ENCODE measurements around the gene TNFRSF25.

The TNFRSF25 gene

GRCh38 chr1:6498576-6499111, 32.7 kb upstream of the TNFRSF25 start:
- TF ChIP-seq, protein P1, sequence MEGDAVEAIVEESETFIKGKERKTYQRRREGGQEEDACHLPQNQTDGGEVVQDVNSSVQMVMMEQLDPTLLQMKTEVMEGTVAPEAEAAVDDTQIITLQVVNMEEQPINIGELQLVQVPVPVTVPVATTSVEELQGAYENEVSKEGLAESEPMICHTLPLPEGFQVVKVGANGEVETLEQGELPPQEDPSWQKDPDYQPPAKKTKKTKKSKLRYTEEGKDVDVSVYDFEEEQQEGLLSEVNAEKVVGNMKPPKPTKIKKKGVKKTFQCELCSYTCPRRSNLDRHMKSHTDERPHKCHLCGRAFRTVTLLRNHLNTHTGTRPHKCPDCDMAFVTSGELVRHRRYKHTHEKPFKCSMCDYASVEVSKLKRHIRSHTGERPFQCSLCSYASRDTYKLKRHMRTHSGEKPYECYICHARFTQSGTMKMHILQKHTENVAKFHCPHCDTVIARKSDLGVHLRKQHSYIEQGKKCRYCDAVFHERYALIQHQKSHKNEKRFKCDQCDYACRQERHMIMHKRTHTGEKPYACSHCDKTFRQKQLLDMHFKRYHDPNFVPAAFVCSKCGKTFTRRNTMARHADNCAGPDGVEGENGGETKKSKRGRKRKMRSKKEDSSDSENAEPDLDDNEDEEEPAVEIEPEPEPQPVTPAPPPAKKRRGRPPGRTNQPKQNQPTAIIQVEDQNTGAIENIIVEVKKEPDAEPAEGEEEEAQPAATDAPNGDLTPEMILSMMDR (IDR thresholded peaks at IDR 0.05; ENCODE audit: insufficient read depth, low read length, missing control alignments) = no peak
- no peak for DNase-seq (ENCODE audit: low read depth, low spot score)
- CTCF ChIA-PET = interaction anchor here (0.6 to 8.4 kb wide), 7 partner anchors 8 to 56 kb away, joined by 3 to 96 read pairs (median 5); partner anchors contain the start of genes NOL9, PLEKHG5 and TAS1R1
- H3K4me3 ChIP-seq (ENCODE audit: low read depth, low read length) = no peak overlapping the region
- POLR2A ChIA-PET = no interaction called here

DNA sequence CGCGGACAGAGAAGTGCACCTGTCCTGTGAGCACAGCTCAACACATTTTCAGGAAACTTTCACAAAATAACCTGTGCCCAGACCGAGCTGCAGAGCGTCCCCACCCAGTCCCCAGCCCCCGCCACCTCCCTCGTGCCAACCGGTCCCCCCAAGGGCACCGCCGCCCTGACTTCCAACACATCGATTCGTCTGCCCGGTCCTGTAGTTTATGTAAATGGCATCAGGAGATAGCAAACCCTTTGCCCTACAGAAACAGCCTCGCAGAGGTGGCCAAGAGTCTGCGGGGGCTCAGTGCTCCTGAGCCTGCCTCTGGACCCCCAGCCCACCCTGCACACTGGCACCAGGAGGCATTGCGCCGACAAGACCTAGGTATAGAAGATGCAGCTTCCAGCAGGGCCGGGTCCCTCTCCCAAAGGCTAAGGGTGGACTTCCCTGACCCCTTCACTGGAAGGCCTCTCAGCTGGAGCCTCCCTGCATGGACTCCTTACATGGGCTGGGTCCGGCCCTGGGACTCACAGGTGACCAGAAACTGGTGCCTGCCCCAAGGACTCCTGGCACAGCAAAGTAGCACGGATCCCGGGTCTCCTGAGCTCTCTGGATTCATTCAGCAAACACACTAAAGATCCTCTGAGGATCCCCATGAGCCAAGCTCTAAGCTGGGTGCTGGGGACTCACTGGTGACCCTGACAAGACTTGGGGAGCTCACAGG, 32.0 kb upstream of the TNFRSF25 start:
- TF ChIP-seq, protein P1 (IDR thresholded peaks at IDR 0.05; ENCODE audit: insufficient read depth, low read length, missing control alignments) = no peak
- peak overlapping the region; percentile 71 for H3K4me3 ChIP-seq (ENCODE audit: low read depth, low read length)
- CTCF ChIA-PET = interaction anchor here (0.6 to 8.4 kb wide), 7 partner anchors 8 to 49 kb away, joined by 3 to 96 read pairs (median 4); partner anchors contain the start of gene PLEKHG5
- DNase-seq (ENCODE audit: low read depth, low spot score) = no peak
- POLR2A ChIA-PET = no interaction called here

DNA sequence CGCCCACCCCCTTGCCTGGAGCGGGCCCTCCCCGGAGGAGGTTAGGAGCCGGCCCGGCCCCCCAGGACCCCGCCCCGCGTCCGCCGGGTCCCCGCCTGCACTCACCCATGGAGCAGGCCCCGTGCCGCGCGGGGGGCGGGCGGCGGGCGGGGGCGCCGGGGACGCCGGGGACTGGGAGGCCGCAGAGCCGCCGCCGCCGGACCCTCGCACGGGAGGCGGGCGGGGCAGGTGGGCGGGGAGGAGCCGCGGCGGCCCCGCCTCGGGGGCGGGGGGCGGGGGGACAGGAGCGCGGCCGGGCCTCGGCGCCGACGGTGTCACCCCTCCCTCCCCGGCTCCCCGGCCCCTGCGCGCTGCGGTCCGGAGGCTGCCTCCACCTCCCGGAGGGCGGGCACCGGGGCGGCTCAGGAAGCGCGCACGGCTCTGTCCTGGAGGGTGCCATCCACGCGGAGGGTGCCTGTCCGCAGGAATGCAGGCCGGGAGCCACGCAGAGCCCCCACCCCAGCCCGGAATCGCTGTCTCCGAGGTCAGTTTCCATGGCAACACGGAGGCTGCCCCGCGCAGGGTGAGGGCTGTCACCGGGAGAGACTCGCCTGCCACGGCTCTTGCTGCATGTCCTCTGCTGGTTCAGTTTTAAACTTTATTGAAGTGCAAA, 31.4 kb upstream of the TNFRSF25 start:
- no peak for DNase-seq (ENCODE audit: low read depth, low spot score)
- H3K4me3 ChIP-seq (ENCODE audit: low read depth, low read length) = peak overlapping the region; percentile 71
- ChIA-PET CTCF (interaction anchor here (0.7 to 8.4 kb wide), 4 partner anchors 7 to 25 kb away, joined by 3 to 96 read pairs (median 15); partner anchors contain the start of gene PLEKHG5), POLR2A (no interaction called here)
- TF ChIP-seq, protein P1 (IDR thresholded peaks at IDR 0.05; ENCODE audit: insufficient read depth, low read length, missing control alignments) = no peak

GRCh38 chr1:6496890-6497214, 30.9 kb upstream of the TNFRSF25 start:
- DNase-seq (ENCODE audit: low read depth, low spot score) = no peak
- TF ChIP-seq, protein P1 (IDR thresholded peaks at IDR 0.05; ENCODE audit: insufficient read depth, low read length, missing control alignments) = no peak
- POLR2A ChIA-PET = no interaction called here
- peak overlapping the region; percentile 62 for H3K4me3 ChIP-seq (ENCODE audit: low read depth, low read length)
- CTCF ChIA-PET = interaction anchor here (1.2 to 2.5 kb wide), 3 partner anchors 11 to 149 kb away, joined by 4 to 28 read pairs (median 5); no protein-coding TSS in a partner anchor

DNA sequence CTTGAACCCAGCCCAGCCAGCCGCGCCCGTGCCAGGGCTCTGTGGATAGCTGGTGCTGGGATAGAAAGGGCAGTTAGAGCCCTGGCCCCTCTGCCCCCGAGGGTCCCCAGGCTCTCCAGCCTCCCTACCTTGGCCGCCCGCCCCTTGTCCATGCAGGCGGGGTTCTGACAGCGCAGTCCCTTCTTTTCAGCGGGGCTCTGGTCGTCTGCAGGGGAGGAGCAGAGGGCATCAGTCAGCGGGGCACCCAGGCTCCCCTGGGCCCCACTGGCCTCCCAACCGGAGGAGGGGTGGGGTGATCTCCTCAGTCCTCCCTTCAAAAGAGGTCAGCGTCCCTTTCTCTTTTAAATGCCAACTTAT, 30.4 kb upstream of the TNFRSF25 start:
- no peak for DNase-seq (ENCODE audit: low read depth, low spot score)
- ChIA-PET POLR2A (no interaction called here), CTCF (interaction anchor here (1.2 to 2.8 kb wide), 4 partner anchors 10 to 150 kb away, joined by 4 to 28 read pairs (median 6); partner anchors contain the start of genes NOL9 and TAS1R1)
- TF ChIP-seq, protein P1 (IDR thresholded peaks at IDR 0.05; ENCODE audit: insufficient read depth, low read length, missing control alignments) = no peak
- peak overlapping the region; percentile 62 for H3K4me3 ChIP-seq (ENCODE audit: low read depth, low read length)

Measured in AG04449 (cell line).